Measurements from ENCODE around the gene PUS7. TPM values are rescaled to one million over a fixed set of nuclear protein-coding genes. Genes with fewer than 3 reads are reported as not detected.
"Not testable (repeated sequence)": the region's sequence is repeated elsewhere in the genome, so short reads cannot be mapped to it uniquely, and the experiment has no call there.

Gene PUS7
- total and polyA plus RNA-seq, 2 experiments from 2014 or later, result 16.0 to 39.3 TPM

DNA sequence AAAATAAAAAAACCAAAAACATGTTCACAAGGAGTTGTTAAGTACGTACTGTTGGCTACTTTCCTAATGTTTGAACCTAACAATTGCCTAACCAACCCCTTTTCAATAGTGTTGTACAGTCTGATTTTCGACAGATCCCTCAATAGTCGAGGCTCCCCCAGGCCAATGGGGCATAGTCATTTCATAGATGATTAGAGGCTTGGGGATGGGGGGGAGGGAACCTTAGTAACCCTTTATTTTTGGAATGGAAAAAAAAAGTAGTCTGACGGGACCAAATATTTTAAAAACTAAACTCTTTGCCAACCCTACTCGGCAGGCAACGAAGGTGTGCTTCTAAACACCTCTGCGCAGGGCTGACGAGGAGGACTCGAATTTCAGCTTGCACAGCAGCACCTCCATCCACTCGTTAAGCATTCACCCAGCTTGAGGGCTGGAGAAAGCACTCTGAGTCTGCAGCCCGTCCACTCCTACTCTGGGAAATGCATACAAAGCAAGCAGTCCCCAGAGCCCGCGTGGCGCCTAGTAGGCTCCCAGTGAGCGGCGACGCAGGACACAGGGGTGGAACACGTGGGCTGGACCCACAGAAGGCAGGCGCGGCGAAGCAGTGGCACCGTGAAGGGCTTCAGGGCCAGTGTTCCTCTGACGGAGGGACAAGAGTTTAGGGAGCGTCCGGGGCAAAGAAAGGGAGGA lies 899 bp downstream of the PUS7 start:
- Histone ChIP-seq H3K9ac (peak overlapping the region; percentile 90), H3K36me3 (ENCODE audit: low read depth) (peaks cover 4% of the 10 kb centered on the region; the same call in 1 of the 2 replicates), H3F3A (ENCODE audit: insufficient read depth) (peaks cover 16% of the 10 kb centered on the region), H3K4me2 (ENCODE audit: unreplicated experiment) (peak overlapping the region; percentile 82), H4K20me1 (ENCODE audit: insufficient read depth) (no peaks in the 10 kb centered on the region), H3K4me1 (ENCODE audit: insufficient read depth) (peaks cover 9% of the 10 kb centered on the region; the same call in 1 of the 2 replicates), H3K9me3 (ENCODE audit: low read depth) (no peaks in the 10 kb centered on the region), H3K9me2 (ENCODE audit: insufficient read depth) (no peaks in the 10 kb centered on the region), H3K27me3 (replicated peaks; ENCODE audit: insufficient read depth) (no peaks in the 10 kb centered on the region), H3K79me2 (ENCODE audit: insufficient read depth) (peaks cover 50% of the 10 kb centered on the region), H3K27ac (peak overlapping the region; percentile 92), H2AFZ (peak overlapping the region; percentile 79), H3K4me3 (peak overlapping the region; percentile 82)
- TF ChIP-seq EZH2 (IDR thresholded peaks at IDR 0.05; ENCODE audit: insufficient read depth, poor library complexity, severe bottlenecking) (no peak), EZH2phosphoT487 (IDR thresholded peaks at IDR 0.05; ENCODE audit: insufficient read depth, low read depth) (no peak)
- 4% methylated on average over 25 of the region's 25 CpGs for WGBS, 2 experiments (ENCODE audit: low coverage in 1 of 2, low lambda C conversion rate in 2 of 2, missing lambda C conversion rate in 2 of 2)
- peak; percentile 87 for DNase-seq
- in situ Hi-C loops (cut with MboI), result no loop called here

DNA sequence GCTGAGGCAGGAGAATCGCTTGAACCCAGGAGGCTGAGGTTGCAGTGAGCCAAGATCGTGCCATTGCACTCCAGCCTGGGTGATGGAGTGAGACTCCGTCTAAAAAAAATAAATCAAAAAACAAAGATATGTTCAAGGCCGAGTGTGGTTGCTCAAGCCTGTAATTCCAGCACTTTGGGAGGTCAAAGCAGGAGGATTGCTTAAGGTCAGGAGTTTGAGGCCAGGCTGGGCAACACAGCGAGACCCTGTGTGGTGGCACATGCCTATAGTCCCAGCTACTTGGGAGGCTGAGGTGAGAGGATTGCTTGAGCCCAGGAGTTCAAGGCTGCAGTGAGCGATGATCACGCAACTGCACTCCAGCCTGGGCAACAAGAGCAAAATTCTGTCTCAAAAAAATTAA lies 1.5 kb downstream of the PUS7 start:
- Histone ChIP-seq H3K4me2 (ENCODE audit: unreplicated experiment) (peak overlapping the region; percentile 82), H3F3A (ENCODE audit: insufficient read depth) (peaks cover 16% of the 10 kb centered on the region), H3K27ac (peak overlapping the region; percentile 92), H3K4me3 (peak overlapping the region; percentile 82), H3K79me2 (ENCODE audit: insufficient read depth) (peaks cover 55% of the 10 kb centered on the region), H3K9ac (peak overlapping the region; percentile 90)
- H3K4me1 ChIP-seq (ENCODE audit: insufficient read depth); H2AFZ ChIP-seq; H3K9me2 ChIP-seq (ENCODE audit: insufficient read depth); H4K20me1 ChIP-seq (ENCODE audit: insufficient read depth); H3K9me3 ChIP-seq (ENCODE audit: low read depth); DNase-seq; in situ Hi-C loops (cut with MboI); H3K27me3 ChIP-seq (replicated peaks; ENCODE audit: insufficient read depth); H3K36me3 ChIP-seq (ENCODE audit: low read depth): not testable (repeated sequence)
- 75 to 80% methylated on average over 7 of the region's 7 CpGs for WGBS, 2 experiments (ENCODE audit: low coverage in 1 of 2, low lambda C conversion rate in 2 of 2, missing lambda C conversion rate in 2 of 2)

DNA sequence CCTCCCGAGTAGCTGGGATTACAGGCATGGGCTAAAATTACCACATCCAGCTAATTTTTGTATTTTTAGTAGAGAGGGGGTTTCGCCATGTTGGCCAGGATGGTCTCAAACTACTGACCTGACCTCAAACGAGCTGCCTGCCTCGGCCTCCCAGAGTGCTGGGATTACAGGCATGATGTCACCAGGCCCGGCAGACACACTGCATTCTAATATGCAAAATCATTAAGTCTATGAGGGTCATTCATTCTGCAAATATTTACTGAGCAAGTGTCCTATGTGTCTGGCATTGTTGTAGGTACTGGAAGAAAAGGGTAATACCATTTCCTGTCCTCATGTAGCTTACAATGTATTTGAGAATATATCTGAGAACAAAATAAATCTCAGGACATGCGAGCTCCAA lies 2.7 kb downstream of the PUS7 start:
- Histone ChIP-seq H3K9me3 (ENCODE audit: low read depth) (no peaks in the 10 kb centered on the region), H3K27ac (no peak overlapping the region), H3F3A (ENCODE audit: insufficient read depth) (peaks cover 25% of the 10 kb centered on the region), H2AFZ (no peak overlapping the region), H3K27me3 (replicated peaks; ENCODE audit: insufficient read depth) (no peaks in the 10 kb centered on the region), H3K36me3 (ENCODE audit: low read depth) (peaks cover 4% of the 10 kb centered on the region; the same call in 1 of the 2 replicates), H3K4me1 (ENCODE audit: insufficient read depth) (peaks cover 12% of the 10 kb centered on the region; the same call in 1 of the 2 replicates), H3K4me3 (no peak overlapping the region), H3K79me2 (ENCODE audit: insufficient read depth) (peaks cover 62% of the 10 kb centered on the region), H3K9ac (no peak overlapping the region), H3K9me2 (ENCODE audit: insufficient read depth) (no peaks in the 10 kb centered on the region), H3K4me2 (ENCODE audit: unreplicated experiment) (no peak overlapping the region), H4K20me1 (ENCODE audit: insufficient read depth) (no peaks in the 10 kb centered on the region)
- DNase-seq, result peak; percentile 4
- TF ChIP-seq EZH2phosphoT487 (IDR thresholded peaks at IDR 0.05; ENCODE audit: insufficient read depth, low read depth) (no peak), EZH2 (IDR thresholded peaks at IDR 0.05; ENCODE audit: insufficient read depth, poor library complexity, severe bottlenecking) (no peak)
- 85 to 88% methylated on average over 6 of the region's 6 CpGs for WGBS, 2 experiments (ENCODE audit: low coverage in 1 of 2, low lambda C conversion rate in 2 of 2, missing lambda C conversion rate in 2 of 2)
- in situ Hi-C loops (cut with MboI), result no loop called here

DNA sequence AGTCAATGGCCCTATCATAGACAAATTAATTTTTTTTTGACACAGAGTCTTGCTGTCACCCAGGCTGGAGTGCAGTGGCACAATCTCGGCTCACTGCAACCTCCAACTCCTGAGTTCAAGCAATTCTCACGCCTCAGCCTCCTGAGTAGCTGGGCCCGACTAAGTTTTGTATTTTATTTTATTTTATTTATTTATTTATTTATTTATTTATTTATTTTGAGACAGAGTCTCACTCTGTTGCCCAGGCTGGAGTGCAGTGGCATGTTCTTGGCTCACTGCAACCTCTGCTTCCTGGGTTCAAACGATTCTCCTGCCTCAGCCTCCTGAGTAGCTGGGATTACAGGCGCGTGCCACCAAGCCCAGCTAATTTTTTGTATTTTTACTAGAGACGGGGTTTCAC lies 6.5 kb downstream of the PUS7 start:
- H3K36me3 ChIP-seq (ENCODE audit: low read depth); H4K20me1 ChIP-seq (ENCODE audit: insufficient read depth); H3F3A ChIP-seq (ENCODE audit: insufficient read depth); H3K27ac ChIP-seq; H3K4me2 ChIP-seq (ENCODE audit: unreplicated experiment); H2AFZ ChIP-seq; in situ Hi-C loops (cut with MboI); H3K9ac ChIP-seq; H3K27me3 ChIP-seq (replicated peaks; ENCODE audit: insufficient read depth); H3K9me2 ChIP-seq (ENCODE audit: insufficient read depth); DNase-seq; H3K9me3 ChIP-seq (ENCODE audit: low read depth); H3K4me1 ChIP-seq (ENCODE audit: insufficient read depth); H3K4me3 ChIP-seq: not testable (repeated sequence)
- H3K79me2 ChIP-seq (ENCODE audit: insufficient read depth), result peaks cover 85% of the 10 kb centered on the region
- 96 to 97% methylated on average over 7 of the region's 7 CpGs for WGBS, 2 experiments (ENCODE audit: low coverage in 1 of 2, low lambda C conversion rate in 2 of 2, missing lambda C conversion rate in 2 of 2)
